HEK293 (cell line): ENCODE measurements around the gene SVOP.
A peak's percentile ranks its signal among the peaks of the same experiment; 100 is the strongest.
"Not testable (repeated sequence)": the region's sequence is repeated elsewhere in the genome, so short reads cannot be mapped to it uniquely, and the experiment has no call there.

ENCODE experiments used
- CTCF ChIA-PET: fragments of 350-600 bp; formaldehyde crosslinking; extraction: SDS; loops from one replicate; lab custom pipeline; 2021; ENCODE audit warnings: antibody characterized with exemption; lab: Yijun Ruan, JAX
- POLR2A ChIA-PET: fragments of 300-600 bp; formaldehyde crosslinking; extraction: SDS; loops from one replicate; lab custom pipeline; 2020; ENCODE audit warnings: antibody characterized with exemption, inconsistent platforms; lab: Yijun Ruan, JAX
- H3K27ac ChIP-seq: fragments of 200-500 bp; sonication (Bioruptor generic); 2 replicates; pipeline ENCODE4 v1.5.1; 2014; ENCODE audit warnings: low read depth, low read length, control low read depth, inconsistent platforms; ENCODE audit errors: extremely low read depth
- H3K36me3 ChIP-seq, 2 experiments: fragments of 200-500 bp in 1 of 2; sonication (Bioruptor generic) in 1 of 2; 1 replicate in 1 of 2; 2 replicates in 1 of 2; pipeline ENCODE4 v1.5.1; 2014 to 2017; ENCODE audit warnings: inconsistent platforms in 2 of 2, low read length in 2 of 2; ENCODE audit not compliant: control insufficient read depth in 2 of 2, insufficient read depth in 1 of 2
- H3K4me1 ChIP-seq: fragments of 200-500 bp; sonication (Bioruptor generic); 2 replicates; pipeline ENCODE4 v1.5.1; 2014; ENCODE audit warnings: mild to moderate bottlenecking, low read length, inconsistent platforms; ENCODE audit not compliant: control insufficient read depth, insufficient read depth
- H3K4me3 ChIP-seq: 2 replicates; pipeline ENCODE4 v1.5.1; 2011; ENCODE audit warnings: low read depth, mild to moderate bottlenecking, control low read depth, low read length, moderate library complexity
- H3K9me3 ChIP-seq: fragments of 200-500 bp; sonication (Bioruptor generic); 2 replicates; pipeline ENCODE4 v1.5.1; 2014; ENCODE audit warnings: low read depth, low read length, inconsistent platforms; ENCODE audit not compliant: control insufficient read depth, insufficient read depth
- IKZF3 ChIP-seq: fragments of 450-650 bp; IDR thresholded peaks from 2 replicates; pipeline ENCODE4 v1.5.0; 2018; ENCODE audit warnings: missing biosample characterization, mild to moderate bottlenecking, missing genetic modification characterization, moderate library complexity
- ZBTB17 ChIP-seq: fragments of 450-650 bp; formaldehyde crosslinking; IDR thresholded peaks from 2 replicates; pipeline ENCODE4 v1.5.1; 2016; ENCODE audit warnings: missing biosample characterization, missing genetic modification characterization
- ZNF335 ChIP-seq: fragments of 450-650 bp; formaldehyde crosslinking; conservative IDR thresholded peaks from 2 replicates; pipeline ENCODE4 v1.5.1; 2016; ENCODE audit warnings: missing biosample characterization, missing genetic modification characterization
- ZNF366 ChIP-seq: fragments of 450-650 bp; formaldehyde crosslinking; conservative IDR thresholded peaks from 2 replicates; pipeline ENCODE4 v1.5.1; 2016; ENCODE audit warnings: missing biosample characterization, missing genetic modification characterization
- ZNF707 ChIP-seq: fragments of 450-650 bp; formaldehyde crosslinking; IDR thresholded peaks from 2 replicates; pipeline ENCODE4 v1.5.1; 2016; ENCODE audit warnings: missing biosample characterization, missing genetic modification characterization

The SVOP gene

GRCh38 chr12:108859141-108859922, 161.5 kb downstream of the SVOP start:
- CTCF ChIA-PET: interaction anchor here (0.6 to 2.8 kb wide), 6 partner anchors 12 to 195 kb away, joined by 3 to 6 read pairs (median 4); no protein-coding TSS in a partner anchor
- H3K9me3 ChIP-seq, H3K27ac ChIP-seq, H3K36me3 ChIP-seq, POLR2A ChIA-PET, H3K4me1 ChIP-seq, H3K4me3 ChIP-seq: not testable (repeated sequence)
- TF ChIP-seq ZBTB17 (tag by site-specific recombination): 0 out of 2 replicates have a peak, but pooled peaks have one; percentile 10
- peak; percentile 85 for TF ChIP-seq ZNF335
- TF ChIP-seq ZNF366 (tag by site-specific recombination): peak; percentile 92

DNA sequence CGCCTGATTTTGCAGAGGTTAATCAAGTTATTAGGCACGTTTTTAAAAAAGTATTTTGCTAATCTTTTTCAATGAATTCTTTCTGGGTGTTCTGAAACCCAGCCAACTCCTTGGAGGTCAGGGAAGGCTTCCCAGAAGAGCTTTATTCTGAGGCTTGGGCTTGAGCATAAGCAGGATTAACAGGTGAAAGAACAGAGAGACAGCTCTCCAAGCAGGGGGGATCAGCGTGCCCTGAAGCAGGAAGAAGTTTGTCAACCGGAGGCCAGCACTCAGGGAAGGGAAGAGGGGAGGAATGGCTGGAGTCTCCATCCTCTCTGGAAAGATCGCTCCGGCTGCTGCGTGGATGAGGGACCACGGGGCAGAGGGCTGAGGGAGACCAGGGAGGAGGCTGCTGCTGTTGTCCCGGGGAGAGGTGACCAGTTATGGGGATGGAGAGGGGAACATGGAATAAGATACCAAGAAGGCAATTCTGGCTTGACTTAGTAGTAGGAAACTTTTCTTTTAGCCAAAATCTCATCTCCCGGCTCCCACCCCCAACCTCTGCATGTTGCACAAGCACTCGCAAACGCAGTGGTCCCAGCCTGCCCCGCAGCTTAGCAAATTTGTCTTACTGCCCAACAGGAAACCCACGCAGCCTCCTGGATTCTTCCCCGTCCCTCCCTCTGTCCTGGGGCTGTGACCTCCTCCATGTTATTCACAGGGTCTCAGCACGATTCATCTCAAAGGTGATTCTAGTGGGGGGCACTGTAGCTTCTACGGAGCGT, 162.4 kb downstream of the SVOP start:
- TF ChIP-seq IKZF3 (tag by site-specific recombination): 0 out of 2 replicates have a peak, but pooled peaks have one; percentile 16
- no peak for TF ChIP-seq ZNF707
- H3K27ac ChIP-seq: no peak overlapping the region
- no peaks in the 10 kb centered on the region for H3K9me3 ChIP-seq
- H3K4me1 ChIP-seq: no peaks in the 10 kb centered on the region
- H3K36me3 ChIP-seq: peaks cover 0 to under 1% of the 10 kb centered on the region in 2 experiments; a peak in 1 of 3 replicates
- H3K4me3 ChIP-seq: no peak overlapping the region
- ChIA-PET CTCF (interaction anchor here (0.6 to 2.8 kb wide), 3 partner anchors 20 to 108 kb away, joined by 3 to 6 read pairs (median 4); no protein-coding TSS in a partner anchor), POLR2A (interaction anchor here (2.0 kb wide), 1 partner anchor 20 kb away, joined by 9 read pairs; no protein-coding TSS in a partner anchor)
